GM19193 (cell line): ENCODE measurements around the gene TRPM2.

Source experiments
- POLR2A ChIP-seq: IDR thresholded peaks from 4 replicates; pipeline ENCODE4 v1.6.1; 2011; ENCODE audit not compliant: insufficient read depth, insufficient read length; ENCODE audit errors: extremely low read depth

The TRPM2 gene

GRCh38 chr21:44438531-44439210, 85.2 kb downstream of the TRPM2 start:
- no peak for TF ChIP-seq POLR2A

- no peak for TF ChIP-seq POLR2A
Measured at GRCh38 chr21:44439211-44439600, 85.8 kb downstream of the TRPM2 start.

- no peak for TF ChIP-seq POLR2A
Measured at GRCh38 chr21:44440241-44441040, 87.0 kb downstream of the TRPM2 start.

GRCh38 chr21:44441041-44441400, 87.6 kb downstream of the TRPM2 start:
- no peak for TF ChIP-seq POLR2A

- no peak for TF ChIP-seq POLR2A
Measured at GRCh38 chr21:44441581-44442265, 88.3 kb downstream of the TRPM2 start.

- no peak for TF ChIP-seq POLR2A
Measured at GRCh38 chr21:44442266-44443125, 89.1 kb downstream of the TRPM2 start.

- TF ChIP-seq POLR2A: no peak
Measured at GRCh38 chr21:44443291-44443890, 90.0 kb downstream of the TRPM2 start.

GRCh38 chr21:44443891-44444285, 90.5 kb downstream of the TRPM2 start:
- no peak for TF ChIP-seq POLR2A

- no peak for TF ChIP-seq POLR2A
Measured at GRCh38 chr21:44444286-44444931, 91.0 kb downstream of the TRPM2 start.

- TF ChIP-seq POLR2A: no peak
Measured at GRCh38 chr21:44445145-44445812, 91.9 kb downstream of the TRPM2 start.

- TF ChIP-seq POLR2A: no peak
Measured at GRCh38 chr21:44448651-44449131, 95.3 kb downstream of the TRPM2 start.

- TF ChIP-seq POLR2A: no peak
Measured at GRCh38 chr21:44449473-44450363, 96.3 kb downstream of the TRPM2 start.

GRCh38 chr21:44450402-44450801, 97.0 kb downstream of the TRPM2 start:
- no peak for TF ChIP-seq POLR2A

- TF ChIP-seq POLR2A: no peak
Measured at GRCh38 chr21:44450999-44451398, 97.6 kb downstream of the TRPM2 start.
